Measurements from ENCODE around the gene PCGF5. TPM values are rescaled to one million over a fixed set of nuclear protein-coding genes. Genes with fewer than 3 reads are reported as not detected.
"Not testable (repeated sequence)": the region's sequence is repeated elsewhere in the genome, so short reads cannot be mapped to it uniquely, and the experiment has no call there.

The PCGF5 gene
- total and polyA plus RNA-seq, 2 experiments from 2014 or later = 7.7 to 8.7 TPM

DNA sequence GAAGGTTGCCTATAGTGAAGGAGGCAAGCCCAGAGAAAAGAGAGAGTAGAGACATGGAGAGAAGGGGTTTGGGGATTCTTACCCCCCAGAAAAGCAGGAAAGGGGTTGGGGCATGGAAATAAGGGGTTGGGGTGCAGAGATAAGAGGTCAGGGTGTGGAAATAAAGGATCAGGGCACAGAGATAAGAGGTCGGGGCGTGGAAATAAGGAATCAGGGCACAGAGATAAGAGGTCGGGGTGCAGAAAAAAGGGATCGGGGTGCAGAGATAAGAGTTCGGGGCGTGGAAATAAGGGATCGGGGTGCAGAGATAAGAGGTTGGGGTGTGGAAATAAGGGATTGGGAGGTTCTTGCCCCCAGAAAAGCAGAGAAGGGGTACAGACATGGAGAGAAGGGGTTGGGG lies 85.5 kb downstream of the PCGF5 start:
- not testable (repeated sequence) for H3K36me3 Mint-ChIP-seq (ENCODE audit: low read depth); H3K36me3 ChIP-seq (ENCODE audit: insufficient read depth); ATAC-seq; H3K27me3 ChIP-seq (ENCODE audit: insufficient read depth); H3K27me3 Mint-ChIP-seq (ENCODE audit: insufficient read depth, low read depth, poor library complexity); H3K27ac Mint-ChIP-seq; H3F3A ChIP-seq (replicated peaks; ENCODE audit: low read depth); H4K20me1 ChIP-seq (replicated peaks; ENCODE audit: insufficient read depth); H3K4me3 ChIP-seq; H3K27ac ChIP-seq (ENCODE audit: low read depth); H3K4me3 Mint-ChIP-seq; H3K9me2 ChIP-seq (ENCODE audit: insufficient read depth); H3K4me1 Mint-ChIP-seq; H3K4me2 ChIP-seq; H2AFZ ChIP-seq; H3K4me1 ChIP-seq (ENCODE audit: insufficient read depth); H3K9me3 Mint-ChIP-seq; DNase-seq (ENCODE audit: low spot score); H3K79me2 ChIP-seq (replicated peaks; ENCODE audit: insufficient read depth)

DNA sequence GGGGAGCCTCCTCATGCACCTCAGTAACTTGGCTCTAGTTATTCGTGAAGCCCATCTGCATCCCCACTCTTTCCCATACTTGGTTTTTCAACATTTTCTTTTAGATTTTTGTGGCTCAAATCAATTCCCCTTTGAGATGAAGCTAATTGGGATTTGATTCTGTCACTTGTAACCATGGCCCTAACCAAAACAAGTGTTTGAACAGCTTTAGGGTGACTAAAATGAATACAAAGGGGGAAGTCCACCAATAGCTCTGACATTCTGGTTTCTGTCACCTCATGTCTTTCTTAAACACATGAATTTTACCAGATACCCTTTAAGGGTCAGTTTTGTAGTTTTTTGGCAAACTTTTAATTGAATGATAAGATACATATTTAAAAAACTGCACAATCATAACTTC lies 87.0 kb downstream of the PCGF5 start:
- Histone ChIP-seq H3K4me1 (ENCODE audit: insufficient read depth) (no peaks in the 10 kb centered on the region), H3F3A (replicated peaks; ENCODE audit: low read depth) (no peaks in the 10 kb centered on the region), H3K27me3 (ENCODE audit: insufficient read depth) (no peaks in the 10 kb centered on the region), H3K4me2 (no peak overlapping the region), H3K27ac (ENCODE audit: low read depth) (no peak overlapping the region), H2AFZ (no peak overlapping the region), H3K9me2 (ENCODE audit: insufficient read depth) (peaks cover 6% of the 10 kb centered on the region; the same call in 1 of the 2 replicates), H3K79me2 (replicated peaks; ENCODE audit: insufficient read depth) (no peaks in the 10 kb centered on the region), H4K20me1 (replicated peaks; ENCODE audit: insufficient read depth) (no peaks in the 10 kb centered on the region), H3K4me3 (no peak overlapping the region), H3K36me3 (ENCODE audit: insufficient read depth) (no peaks in the 10 kb centered on the region)
- Mint-ChIP-seq H3K9me3 (no peaks in the 10 kb centered on the region), H3K36me3 (ENCODE audit: low read depth) (no peaks in the 10 kb centered on the region), H3K27ac (no peak overlapping the region), H3K4me1 (no peaks in the 10 kb centered on the region), H3K4me3 (no peak overlapping the region), H3K27me3 (ENCODE audit: insufficient read depth, low read depth, poor library complexity) (no peaks in the 10 kb centered on the region)
- TF ChIP-seq, protein P1, sequence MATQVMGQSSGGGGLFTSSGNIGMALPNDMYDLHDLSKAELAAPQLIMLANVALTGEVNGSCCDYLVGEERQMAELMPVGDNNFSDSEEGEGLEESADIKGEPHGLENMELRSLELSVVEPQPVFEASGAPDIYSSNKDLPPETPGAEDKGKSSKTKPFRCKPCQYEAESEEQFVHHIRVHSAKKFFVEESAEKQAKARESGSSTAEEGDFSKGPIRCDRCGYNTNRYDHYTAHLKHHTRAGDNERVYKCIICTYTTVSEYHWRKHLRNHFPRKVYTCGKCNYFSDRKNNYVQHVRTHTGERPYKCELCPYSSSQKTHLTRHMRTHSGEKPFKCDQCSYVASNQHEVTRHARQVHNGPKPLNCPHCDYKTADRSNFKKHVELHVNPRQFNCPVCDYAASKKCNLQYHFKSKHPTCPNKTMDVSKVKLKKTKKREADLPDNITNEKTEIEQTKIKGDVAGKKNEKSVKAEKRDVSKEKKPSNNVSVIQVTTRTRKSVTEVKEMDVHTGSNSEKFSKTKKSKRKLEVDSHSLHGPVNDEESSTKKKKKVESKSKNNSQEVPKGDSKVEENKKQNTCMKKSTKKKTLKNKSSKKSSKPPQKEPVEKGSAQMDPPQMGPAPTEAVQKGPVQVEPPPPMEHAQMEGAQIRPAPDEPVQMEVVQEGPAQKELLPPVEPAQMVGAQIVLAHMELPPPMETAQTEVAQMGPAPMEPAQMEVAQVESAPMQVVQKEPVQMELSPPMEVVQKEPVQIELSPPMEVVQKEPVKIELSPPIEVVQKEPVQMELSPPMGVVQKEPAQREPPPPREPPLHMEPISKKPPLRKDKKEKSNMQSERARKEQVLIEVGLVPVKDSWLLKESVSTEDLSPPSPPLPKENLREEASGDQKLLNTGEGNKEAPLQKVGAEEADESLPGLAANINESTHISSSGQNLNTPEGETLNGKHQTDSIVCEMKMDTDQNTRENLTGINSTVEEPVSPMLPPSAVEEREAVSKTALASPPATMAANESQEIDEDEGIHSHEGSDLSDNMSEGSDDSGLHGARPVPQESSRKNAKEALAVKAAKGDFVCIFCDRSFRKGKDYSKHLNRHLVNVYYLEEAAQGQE (IDR thresholded peaks at IDR 0.05; ENCODE audit: unreplicated experiment) = no peak
- TF ChIP-seq NANOG (IDR thresholded peaks at IDR 0.05; ENCODE audit: borderline replicate concordance) = no peak
- no peak for TF ChIP-seq ZNF331 (CRISPR knock-in tag; IDR thresholded peaks at IDR 0.05; ENCODE audit: low read depth)
- ATAC-seq (no peak), DNase-seq (ENCODE audit: low spot score) (no peak)

DNA sequence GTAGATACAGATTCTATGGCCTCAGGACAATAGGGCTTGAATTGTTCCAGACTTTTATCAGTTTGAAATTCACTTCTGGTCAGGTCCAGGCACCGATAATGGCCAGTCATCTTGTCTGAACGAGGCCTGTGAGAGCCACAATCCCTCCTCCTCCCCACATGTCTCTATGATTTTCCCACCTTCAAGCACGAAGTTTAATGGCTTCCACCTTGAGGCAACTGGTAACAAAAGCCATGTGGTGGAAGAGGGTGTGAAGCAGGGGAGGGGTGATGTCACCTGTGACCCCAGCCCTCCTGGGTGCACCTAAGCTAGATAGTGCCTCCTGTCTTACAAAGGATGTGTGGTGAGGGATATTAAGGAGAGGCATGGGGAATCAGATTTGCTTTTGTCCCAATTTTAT lies 89.2 kb downstream of the PCGF5 start:
- no peak overlapping the region for H3K27ac Mint-ChIP-seq
- no peaks in the 10 kb centered on the region for H4K20me1 ChIP-seq (replicated peaks; ENCODE audit: insufficient read depth)
- H3K9me2 ChIP-seq (ENCODE audit: insufficient read depth) = peaks cover 6% of the 10 kb centered on the region; the same call in 1 of the 2 replicates
- ATAC-seq (no peak), DNase-seq (ENCODE audit: low spot score) (no peak)
- no peaks in the 10 kb centered on the region for H3K27me3 ChIP-seq (ENCODE audit: insufficient read depth)
- no peaks in the 10 kb centered on the region for H3K4me1 ChIP-seq (ENCODE audit: insufficient read depth)
- H3F3A ChIP-seq (replicated peaks; ENCODE audit: low read depth) = no peaks in the 10 kb centered on the region
- no peak overlapping the region for H3K4me3 ChIP-seq
- H3K4me2 ChIP-seq = no peak overlapping the region
- no peaks in the 10 kb centered on the region for H3K9me3 Mint-ChIP-seq
- no peaks in the 10 kb centered on the region for H3K4me1 Mint-ChIP-seq
- H3K4me3 Mint-ChIP-seq = no peak overlapping the region
- H3K27ac ChIP-seq (ENCODE audit: low read depth) = no peak overlapping the region
- H3K36me3 Mint-ChIP-seq (ENCODE audit: low read depth) = no peaks in the 10 kb centered on the region
- no peaks in the 10 kb centered on the region for H3K36me3 ChIP-seq (ENCODE audit: insufficient read depth)
- H3K79me2 ChIP-seq (replicated peaks; ENCODE audit: insufficient read depth) = no peaks in the 10 kb centered on the region
- H3K27me3 Mint-ChIP-seq (ENCODE audit: insufficient read depth, low read depth, poor library complexity) = no peaks in the 10 kb centered on the region
- H2AFZ ChIP-seq = no peak overlapping the region
- TF ChIP-seq STAT1 (IDR thresholded peaks at IDR 0.05; ENCODE audit: unreplicated experiment) (no peak), ZNF331 (CRISPR knock-in tag; IDR thresholded peaks at IDR 0.05; ENCODE audit: low read depth) (no peak), CREB1 (CRISPR knock-in tag; IDR thresholded peaks at IDR 0.05; ENCODE audit: low read depth) (no peak), EZH2 (IDR thresholded peaks at IDR 0.05; ENCODE audit: low read depth, unreplicated experiment) (no peak), JUNB (IDR thresholded peaks at IDR 0.05; ENCODE audit: unreplicated experiment) (no peak), POLR2AphosphoS5 (IDR thresholded peaks at IDR 0.05; ENCODE audit: low read depth) (no peak), EZH2phosphoT487 (IDR thresholded peaks at IDR 0.05; ENCODE audit: unreplicated experiment) (no peak)
- TF ChIP-seq, protein P2, sequence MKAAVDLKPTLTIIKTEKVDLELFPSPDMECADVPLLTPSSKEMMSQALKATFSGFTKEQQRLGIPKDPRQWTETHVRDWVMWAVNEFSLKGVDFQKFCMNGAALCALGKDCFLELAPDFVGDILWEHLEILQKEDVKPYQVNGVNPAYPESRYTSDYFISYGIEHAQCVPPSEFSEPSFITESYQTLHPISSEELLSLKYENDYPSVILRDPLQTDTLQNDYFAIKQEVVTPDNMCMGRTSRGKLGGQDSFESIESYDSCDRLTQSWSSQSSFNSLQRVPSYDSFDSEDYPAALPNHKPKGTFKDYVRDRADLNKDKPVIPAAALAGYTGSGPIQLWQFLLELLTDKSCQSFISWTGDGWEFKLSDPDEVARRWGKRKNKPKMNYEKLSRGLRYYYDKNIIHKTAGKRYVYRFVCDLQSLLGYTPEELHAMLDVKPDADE (IDR thresholded peaks at IDR 0.05) = no peak

Data from GM23338 (cell line).